ENCODE data around the gene IQSEC3. TPM values are rescaled to one million over a fixed set of nuclear protein-coding genes. Genes with fewer than 3 reads are reported as not detected.
A peak's percentile ranks its signal among the peaks of the same experiment; 100 is the strongest.

The IQSEC3 gene
- total and polyA plus RNA-seq, 2 donors: 0.99 to 4.4 TPM

DNA sequence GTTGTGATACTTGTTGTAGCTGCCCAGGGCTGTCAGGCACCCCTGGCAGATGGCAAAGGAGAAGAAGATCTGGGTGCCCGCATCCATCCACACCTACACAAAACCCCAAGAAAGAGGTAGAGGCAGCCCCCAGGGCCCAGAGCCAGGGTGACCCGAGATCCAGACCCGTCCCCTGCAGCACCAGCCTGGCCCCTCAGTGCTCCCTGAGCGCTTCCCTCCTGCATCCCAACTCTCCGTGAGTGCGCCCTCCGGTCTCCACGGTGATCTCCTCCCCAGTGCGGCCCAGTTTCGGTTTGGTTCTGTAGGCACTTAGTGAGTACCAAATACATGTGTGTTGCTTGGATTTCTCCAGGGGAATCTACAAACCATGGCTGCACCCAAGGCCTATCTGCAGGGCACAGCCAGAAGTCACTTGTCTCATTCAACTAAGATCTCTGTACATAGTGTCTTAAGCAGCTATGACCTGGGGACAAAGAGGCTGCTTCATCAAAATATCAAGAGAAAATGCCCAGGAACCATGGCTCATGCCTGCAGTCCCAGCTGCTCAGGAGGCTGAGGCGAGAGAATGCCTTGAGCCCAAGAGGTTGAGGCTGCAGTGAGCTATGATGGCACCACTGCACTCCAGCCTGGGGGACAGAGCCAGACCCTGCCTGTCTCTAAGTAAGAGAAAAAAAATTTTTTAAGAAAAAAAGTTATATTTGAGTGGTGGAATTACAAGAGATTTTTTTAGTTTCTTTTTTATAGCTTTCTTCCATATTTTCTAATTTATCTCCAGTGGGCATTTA is 131.5 kb downstream of the IQSEC3 start:
- DNase-seq (ENCODE audit: low read depth in 6 of 9, low spot score in 9 of 9): no peak

DNA sequence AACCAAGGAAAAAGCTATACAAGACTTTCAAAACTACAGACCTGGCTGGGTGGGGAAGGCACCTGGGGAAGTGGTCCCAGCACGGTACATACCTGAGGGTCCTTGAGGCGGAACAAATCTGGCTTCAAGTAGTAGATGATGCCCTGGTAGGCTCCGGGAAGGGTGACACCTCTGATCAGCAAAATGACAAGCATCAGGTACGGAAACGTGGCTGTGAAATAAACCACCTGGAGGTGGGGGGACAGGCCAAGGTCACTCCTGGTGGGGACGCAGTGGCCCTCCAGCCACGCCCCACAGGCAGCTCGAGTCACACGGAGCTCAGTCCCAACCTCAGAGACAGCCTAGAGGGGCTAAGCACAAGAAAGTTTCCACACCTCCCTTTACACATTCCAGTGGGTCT is 132.1 kb downstream of the IQSEC3 start:
- 76% methylated on average over 9 of the region's 9 CpGs for WGBS
- no peaks in the 10 kb centered on the region for H3K4me1 ChIP-seq (ENCODE audit: control insufficient read depth in 2 of 2, insufficient read depth in 2 of 2, low read length in 2 of 2)
- no peak for DNase-seq (ENCODE audit: low read depth in 6 of 9, low spot score in 9 of 9)
- no peak overlapping the region for H3K4me3 ChIP-seq (ENCODE audit: low read length in 2 of 2)
- no peaks in the 10 kb centered on the region for H3K9me3 ChIP-seq (ENCODE audit: control insufficient read depth in 2 of 2, insufficient read depth in 1 of 2, low read length in 1 of 2)
- H3K36me3 ChIP-seq (ENCODE audit: control insufficient read depth in 2 of 2, insufficient read depth in 2 of 2, low read length in 1 of 2): no peaks in the 10 kb centered on the region
- H3K27ac ChIP-seq (ENCODE audit: low read depth in 1 of 2, low read length in 1 of 2): no peak overlapping the region
- H3K27me3 ChIP-seq (ENCODE audit: control insufficient read depth in 2 of 2, insufficient read depth in 1 of 2, low read length in 1 of 2): peaks cover 8 to 40% of the 10 kb centered on the region in 2 donors

More for the DNA sequence above, 131.5 kb downstream of the IQSEC3 start:
- Histone ChIP-seq H3K27ac (ENCODE audit: low read depth in 1 of 2, low read length in 1 of 2) (no peak overlapping the region), H3K4me3 (ENCODE audit: low read length in 2 of 2) (no peak overlapping the region), H3K27me3 (ENCODE audit: control insufficient read depth in 2 of 2, insufficient read depth in 1 of 2, low read length in 1 of 2) (peaks cover 3 to 36% of the 10 kb centered on the region in 2 donors), H3K9me3 (ENCODE audit: control insufficient read depth in 2 of 2, insufficient read depth in 1 of 2, low read length in 1 of 2) (no peaks in the 10 kb centered on the region), H3K36me3 (ENCODE audit: control insufficient read depth in 2 of 2, insufficient read depth in 2 of 2, low read length in 1 of 2) (no peaks in the 10 kb centered on the region), H3K4me1 (ENCODE audit: control insufficient read depth in 2 of 2, insufficient read depth in 2 of 2, low read length in 2 of 2) (no peaks in the 10 kb centered on the region)
- WGBS: 97% methylated on average over 11 of the region's 11 CpGs

GRCh38 chr12:201361-201760 is 134.8 kb downstream of the IQSEC3 start:
- Histone ChIP-seq H3K4me3 (ENCODE audit: low read length in 2 of 2) (no peak overlapping the region), H3K27me3 (ENCODE audit: control insufficient read depth in 2 of 2, insufficient read depth in 1 of 2, low read length in 1 of 2) (peaks cover 19 to 59% of the 10 kb centered on the region in 2 donors), H3K27ac (ENCODE audit: low read depth in 1 of 2, low read length in 1 of 2) (no peak overlapping the region), H3K36me3 (ENCODE audit: control insufficient read depth in 2 of 2, insufficient read depth in 2 of 2, low read length in 1 of 2) (no peaks in the 10 kb centered on the region), H3K4me1 (ENCODE audit: control insufficient read depth in 2 of 2, insufficient read depth in 2 of 2, low read length in 2 of 2) (no peaks in the 10 kb centered on the region), H3K9me3 (ENCODE audit: control insufficient read depth in 2 of 2, insufficient read depth in 1 of 2, low read length in 1 of 2) (no peaks in the 10 kb centered on the region)
- 89% methylated on average over 8 of the region's 8 CpGs for WGBS
- DNase-seq (ENCODE audit: low read depth in 6 of 9, low spot score in 9 of 9): no peak

DNA sequence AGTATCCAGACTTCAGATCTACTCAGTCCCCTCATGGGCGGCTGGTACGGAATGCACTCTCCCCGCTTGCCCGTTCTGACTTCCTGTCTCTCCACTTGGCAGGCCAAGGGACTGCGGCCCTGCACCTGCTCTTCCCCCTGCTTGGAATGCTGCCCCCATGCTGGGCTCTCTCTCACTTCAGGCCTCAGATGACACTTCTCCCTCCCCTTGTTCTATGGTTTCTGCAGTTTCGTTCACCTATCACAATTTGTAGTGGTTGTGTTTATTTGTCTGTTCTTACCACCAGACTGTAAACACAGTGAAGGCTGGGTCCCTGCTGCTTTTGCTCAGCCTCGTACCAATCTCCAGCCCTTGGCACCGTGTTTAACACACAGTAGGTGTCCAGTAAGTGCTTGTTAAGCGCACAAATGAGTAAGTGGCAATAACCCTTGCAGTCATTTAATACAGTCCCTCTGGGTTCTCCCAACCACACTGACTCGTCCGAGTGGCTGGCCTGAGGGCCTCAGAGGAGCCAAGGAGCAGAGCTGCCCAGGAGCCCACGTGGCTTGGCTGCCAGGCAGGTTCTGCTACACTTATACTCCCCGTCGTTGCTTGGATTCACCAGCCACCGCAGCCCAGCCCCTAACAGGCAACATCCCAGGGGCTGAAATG is 135.6 kb downstream of the IQSEC3 start:
- Histone ChIP-seq H3K27me3 (ENCODE audit: control insufficient read depth in 2 of 2, insufficient read depth in 1 of 2, low read length in 1 of 2) (peaks cover 19 to 64% of the 10 kb centered on the region in 2 donors), H3K4me1 (ENCODE audit: control insufficient read depth in 2 of 2, insufficient read depth in 2 of 2, low read length in 2 of 2) (no peaks in the 10 kb centered on the region), H3K9me3 (ENCODE audit: control insufficient read depth in 2 of 2, insufficient read depth in 1 of 2, low read length in 1 of 2) (no peaks in the 10 kb centered on the region), H3K27ac (ENCODE audit: low read depth in 1 of 2, low read length in 1 of 2) (no peak overlapping the region), H3K36me3 (ENCODE audit: control insufficient read depth in 2 of 2, insufficient read depth in 2 of 2, low read length in 1 of 2) (no peaks in the 10 kb centered on the region), H3K4me3 (ENCODE audit: low read length in 2 of 2) (no peak overlapping the region)
- DNase-seq (ENCODE audit: low read depth in 6 of 9, low spot score in 9 of 9): no peak
- 71% methylated on average over 15 of the region's 15 CpGs for WGBS

- H3K9me3 ChIP-seq (ENCODE audit: control insufficient read depth in 2 of 2, insufficient read depth in 1 of 2, low read length in 1 of 2): no peaks in the 10 kb centered on the region
- peaks cover 19 to 68% of the 10 kb centered on the region in 2 donors for H3K27me3 ChIP-seq (ENCODE audit: control insufficient read depth in 2 of 2, insufficient read depth in 1 of 2, low read length in 1 of 2)
- no peak overlapping the region for H3K27ac ChIP-seq (ENCODE audit: low read depth in 1 of 2, low read length in 1 of 2)
- H3K36me3 ChIP-seq (ENCODE audit: control insufficient read depth in 2 of 2, insufficient read depth in 2 of 2, low read length in 1 of 2): no peaks in the 10 kb centered on the region
- no peak for DNase-seq (ENCODE audit: low read depth in 6 of 9, low spot score in 9 of 9)
- WGBS: 65% methylated on average over 16 of the region's 16 CpGs
- H3K4me3 ChIP-seq (ENCODE audit: low read length in 2 of 2): no peak overlapping the region
- no peaks in the 10 kb centered on the region for H3K4me1 ChIP-seq (ENCODE audit: control insufficient read depth in 2 of 2, insufficient read depth in 2 of 2, low read length in 2 of 2)
These were observed 136.5 kb downstream of the IQSEC3 start for GRCh38 chr12:203074-203461.

- H3K36me3 ChIP-seq (ENCODE audit: control insufficient read depth in 2 of 2, insufficient read depth in 2 of 2, low read length in 1 of 2): no peaks in the 10 kb centered on the region
- 13% methylated on average over 84 of the region's 84 CpGs for WGBS
- no peaks in the 10 kb centered on the region for H3K9me3 ChIP-seq (ENCODE audit: control insufficient read depth in 2 of 2, insufficient read depth in 1 of 2, low read length in 1 of 2)
- H3K4me3 ChIP-seq (ENCODE audit: low read length in 2 of 2): peak overlapping the region in 1 of 2 donors; percentile 16
- H3K4me1 ChIP-seq (ENCODE audit: control insufficient read depth in 2 of 2, insufficient read depth in 2 of 2, low read length in 2 of 2): no peaks in the 10 kb centered on the region
- no peak for DNase-seq (ENCODE audit: low read depth in 6 of 9, low spot score in 9 of 9)
- H3K27ac ChIP-seq (ENCODE audit: low read depth in 1 of 2, low read length in 1 of 2): no peak overlapping the region
- H3K27me3 ChIP-seq (ENCODE audit: control insufficient read depth in 2 of 2, insufficient read depth in 1 of 2, low read length in 1 of 2): peaks cover 19 to 66% of the 10 kb centered on the region in 2 donors
These were observed 137.1 kb downstream of the IQSEC3 start for GRCh38 chr12:203462-204260.

- 98% methylated on average over 11 of the region's 11 CpGs for WGBS
- H3K9me3 ChIP-seq (ENCODE audit: control insufficient read depth in 2 of 2, insufficient read depth in 1 of 2, low read length in 1 of 2): no peaks in the 10 kb centered on the region
- no peaks in the 10 kb centered on the region for H3K36me3 ChIP-seq (ENCODE audit: control insufficient read depth in 2 of 2, insufficient read depth in 2 of 2, low read length in 1 of 2)
- H3K27ac ChIP-seq (ENCODE audit: low read depth in 1 of 2, low read length in 1 of 2): no peak overlapping the region
- no peak for DNase-seq (ENCODE audit: low read depth in 6 of 9, low spot score in 9 of 9)
- H3K27me3 ChIP-seq (ENCODE audit: control insufficient read depth in 2 of 2, insufficient read depth in 1 of 2, low read length in 1 of 2): peaks cover 19 to 66% of the 10 kb centered on the region in 2 donors
- no peak overlapping the region for H3K4me3 ChIP-seq (ENCODE audit: low read length in 2 of 2)
- H3K4me1 ChIP-seq (ENCODE audit: control insufficient read depth in 2 of 2, insufficient read depth in 2 of 2, low read length in 2 of 2): no peaks in the 10 kb centered on the region
These were observed 137.7 kb downstream of the IQSEC3 start for GRCh38 chr12:204261-204678.

DNA sequence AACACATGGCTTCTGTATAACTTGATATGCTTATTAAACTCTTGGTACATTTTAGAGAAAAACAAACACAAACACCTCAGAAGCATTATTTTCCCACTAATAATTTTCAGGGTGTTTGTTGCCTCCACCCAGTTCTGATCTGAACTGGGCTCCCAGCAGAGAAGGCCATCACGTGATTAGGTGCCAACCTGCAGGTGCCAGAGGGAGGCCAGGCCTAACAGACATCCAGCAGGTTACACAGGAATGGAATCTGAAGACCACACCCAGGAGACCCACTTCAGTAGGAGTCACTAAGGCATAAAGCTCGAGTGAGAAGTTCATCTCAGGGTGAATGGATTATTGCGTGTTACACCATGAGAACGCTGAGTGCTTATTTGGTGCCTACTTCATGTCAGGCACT is 138.5 kb downstream of the IQSEC3 start:
- no peak overlapping the region for H3K4me3 ChIP-seq (ENCODE audit: low read length in 2 of 2)
- H3K9me3 ChIP-seq (ENCODE audit: control insufficient read depth in 2 of 2, insufficient read depth in 1 of 2, low read length in 1 of 2): no peaks in the 10 kb centered on the region
- DNase-seq (ENCODE audit: low read depth in 6 of 9, low spot score in 9 of 9): no peak
- 94% methylated on average over 4 of the region's 4 CpGs for WGBS
- H3K4me1 ChIP-seq (ENCODE audit: control insufficient read depth in 2 of 2, insufficient read depth in 2 of 2, low read length in 2 of 2): no peaks in the 10 kb centered on the region
- no peaks in the 10 kb centered on the region for H3K36me3 ChIP-seq (ENCODE audit: control insufficient read depth in 2 of 2, insufficient read depth in 2 of 2, low read length in 1 of 2)
- H3K27me3 ChIP-seq (ENCODE audit: control insufficient read depth in 2 of 2, insufficient read depth in 1 of 2, low read length in 1 of 2): peaks cover 19 to 65% of the 10 kb centered on the region in 2 donors
- H3K27ac ChIP-seq (ENCODE audit: low read depth in 1 of 2, low read length in 1 of 2): no peak overlapping the region
